Uterus (tissue), 4 donors: ENCODE data around the gene MCAT. TPM values are rescaled to one million over a fixed set of nuclear protein-coding genes. Genes with fewer than 3 reads are reported as not detected.

Experiments used
- DNase-seq, 2 donors: peaks; one replicate each; pipeline ENCODE4 v3.0.0-alpha.2; 2019 to 2020
- H3K27ac ChIP-seq, 2 donors: fragments of 200-600 bp; sonication (generic); 1 replicate in 1 of 2; 2 replicates in 1 of 2; pipeline ENCODE4 v1.5.1; 2016 to 2018
- H3K27me3 ChIP-seq, 2 donors: fragments of 200-600 bp; sonication (generic); one replicate each; pipeline ENCODE4 v1.5.1; 2018 to 2019; ENCODE audit warnings: control low read depth in 1 of 2
- H3K36me3 ChIP-seq, 2 donors: fragments of 200-600 bp; sonication (generic); one replicate each; pipeline ENCODE4 v1.5.1; 2019; ENCODE audit warnings: control low read depth in 1 of 2
- H3K4me1 ChIP-seq, 2 donors: fragments of 200-600 bp; sonication (generic); one replicate each; pipeline ENCODE4 v1.5.1; 2018 to 2019; ENCODE audit warnings: control low read depth in 1 of 2
- H3K4me3 ChIP-seq, 2 donors: fragments of 200-600 bp; sonication (generic); 1 replicate in 1 of 2; 2 replicates in 1 of 2; pipeline ENCODE4 v1.5.1; 2018 to 2019; ENCODE audit warnings: mild to moderate bottlenecking in 1 of 2
- H3K9me3 ChIP-seq, 2 donors: fragments of 200-600 bp; sonication (generic); one replicate each; pipeline ENCODE4 v1.5.1; 2019; ENCODE audit warnings: control low read depth in 1 of 2
- CTCF ChIP-seq, 4 experiments: fragments of 200-600 bp in 2 of 4; fragments of 450-650 bp in 2 of 4; sonication (generic) in 2 of 4; IDR thresholded peaks; one replicate each; pipeline ENCODE4 v1.5.1; 2016 to 2019; ENCODE audit warnings: antibody characterized with exemption in 4 of 4, mild to moderate bottlenecking in 2 of 4, moderate library complexity in 1 of 4
- POLR2A ChIP-seq, 2 donors: fragments of 450-650 bp; IDR thresholded peaks; one replicate each; pipeline ENCODE4 v1.6.1; 2016; ENCODE audit warnings: antibody characterized with exemption in 2 of 2, mild to moderate bottlenecking in 1 of 2, moderate library complexity in 1 of 2
- intact Hi-C: fragments of 100-400 bp; cut with DNase I; formaldehyde crosslinking; loops from one replicate; pipeline ENCODE4 v1.15.1; 2023; ENCODE audit warnings: low total_unique reads
- total RNA-seq, 4 donors: library from RNA; depleted of rRNA in 3 of 4; stranded (reverse); fragments of >200 nt in 3 of 4; gene quantifications; one replicate each; pipeline versions ENCODE4 v1.1.0 to v1.2.4, GENCODE V29; 2014 to 2023
- donor health status: DM: yes; HTN: yes; CAD: no.

The MCAT gene
- total RNA-seq, 4 donors from 2014 or later: 7.6 to 102 (median 17.6) TPM

- no peaks in the 10 kb centered on the region for H3K9me3 ChIP-seq
- H3K36me3 ChIP-seq: no peaks in the 10 kb centered on the region
- no peaks in the 10 kb centered on the region for H3K27me3 ChIP-seq
- TF ChIP-seq CTCF (IDR thresholded peaks at IDR 0.05): no peak
- TF ChIP-seq POLR2A (IDR thresholded peaks at IDR 0.05): no peak
- H3K4me3 ChIP-seq: no peak overlapping the region
- no peak overlapping the region for H3K27ac ChIP-seq
- no peaks in the 10 kb centered on the region for H3K4me1 ChIP-seq
- DNase-seq: no peak
- intact Hi-C loops: no loop called here
These were observed 29.0 kb upstream of the MCAT start for GRCh38 chr22:43172191-43172590.

GRCh38 chr22:43171607-43172006 lies 28.4 kb upstream of the MCAT start:
- Histone ChIP-seq H3K27me3 (no peaks in the 10 kb centered on the region), H3K9me3 (no peaks in the 10 kb centered on the region), H3K4me1 (no peaks in the 10 kb centered on the region), H3K36me3 (no peaks in the 10 kb centered on the region), H3K27ac (no peak overlapping the region), H3K4me3 (no peak overlapping the region)
- DNase-seq: no peak
- intact Hi-C loops: no loop called here
- TF ChIP-seq POLR2A (IDR thresholded peaks at IDR 0.05) (no peak), CTCF (IDR thresholded peaks at IDR 0.05) (no peak)

- Histone ChIP-seq H3K9me3 (no peaks in the 10 kb centered on the region), H3K4me1 (no peaks in the 10 kb centered on the region), H3K4me3 (no peak overlapping the region), H3K36me3 (no peaks in the 10 kb centered on the region), H3K27me3 (no peaks in the 10 kb centered on the region), H3K27ac (no peak overlapping the region)
- intact Hi-C loops: no loop called here
- TF ChIP-seq POLR2A (IDR thresholded peaks at IDR 0.05): no peak
- TF ChIP-seq CTCF (IDR thresholded peaks at IDR 0.05): no peak
- no peak for DNase-seq
These were observed 27.9 kb upstream of the MCAT start for GRCh38 chr22:43171019-43171491.

DNA sequence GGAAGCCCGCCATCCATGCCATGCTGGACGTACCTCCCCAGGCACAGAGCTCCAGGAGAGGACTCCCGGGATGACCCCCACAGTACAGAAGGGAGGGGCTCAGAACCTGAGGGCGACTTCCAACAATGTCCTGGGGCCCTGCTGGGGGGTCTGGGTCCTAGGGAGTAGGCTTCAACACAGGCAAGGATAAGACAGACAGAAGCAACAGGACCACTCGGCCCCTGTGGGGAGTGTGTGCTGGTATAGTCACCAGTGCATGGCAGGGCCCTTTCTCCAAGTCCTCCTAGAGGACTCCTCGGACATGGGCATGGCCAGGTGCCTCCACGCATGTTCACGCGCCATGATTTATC lies 26.9 kb upstream of the MCAT start:
- Histone ChIP-seq H3K9me3 (no peaks in the 10 kb centered on the region), H3K4me1 (no peaks in the 10 kb centered on the region), H3K4me3 (no peak overlapping the region), H3K27me3 (no peaks in the 10 kb centered on the region), H3K36me3 (no peaks in the 10 kb centered on the region), H3K27ac (no peak overlapping the region)
- no peak for TF ChIP-seq POLR2A (IDR thresholded peaks at IDR 0.05)
- TF ChIP-seq CTCF (IDR thresholded peaks at IDR 0.05): no peak
- intact Hi-C loops: no loop called here
- DNase-seq: no peak

- H3K9me3 ChIP-seq: no peaks in the 10 kb centered on the region
- H3K4me1 ChIP-seq: no peaks in the 10 kb centered on the region
- H3K4me3 ChIP-seq: no peak overlapping the region
- intact Hi-C loops: no loop called here
- TF ChIP-seq POLR2A (IDR thresholded peaks at IDR 0.05) (no peak), CTCF (IDR thresholded peaks at IDR 0.05) (no peak)
- H3K36me3 ChIP-seq: no peaks in the 10 kb centered on the region
- H3K27ac ChIP-seq: no peak overlapping the region
- no peaks in the 10 kb centered on the region for H3K27me3 ChIP-seq
- DNase-seq: no peak
These were observed 26.3 kb upstream of the MCAT start for GRCh38 chr22:43169310-43170130.
